SW 1271 (cell line): ENCODE data around the gene NDUFS2.

Experiments used
- DNase-seq, 2 experiments: peaks; one replicate each; lab custom pipeline; 2025; lab: John Stamatoyannopoulos, UW

The NDUFS2 gene

GRCh38 chr1:161201836-161202712 is at the start of gene NDUFS2:
TSS of gene NDUFS2 (plus strand) at chr1:161202367. CDS start at chr1:161202386, 19 bp downstream.
- DNase-seq, result peak; percentile 85 to 91

- no peak for DNase-seq
These were observed 49.0 kb upstream of the NDUFS2 start for GRCh38 chr1:161153176-161153575.

- peak; percentile 49 to 78 for DNase-seq
These were observed 48.4 kb upstream of the NDUFS2 start, which contains the start of gene UFC1 for GRCh38 chr1:161153682-161154337. TSS of gene UFC1 (plus strand) at chr1:161153978. CDS start at chr1:161153998, 20 bp downstream.

GRCh38 chr1:161157867-161158266 is 44.3 kb upstream of the NDUFS2 start:
- DNase-seq, result no peak

GRCh38 chr1:161158316-161159010 is 43.7 kb upstream of the NDUFS2 start:
- DNase-seq, result no peak

GRCh38 chr1:161159087-161159912 is 42.9 kb upstream of the NDUFS2 start, which contains the start of gene USP21:
TSS of gene USP21 (plus strand) at chr1:161159500. CDS start at chr1:161160641, 1,141 bp downstream.
- DNase-seq, result peak; percentile 48 to 81

GRCh38 chr1:161159913-161160243 is 42.3 kb upstream of the NDUFS2 start:
- DNase-seq, result no peak

GRCh38 chr1:161160671-161161145 is 41.5 kb upstream of the NDUFS2 start:
- no peak for DNase-seq

GRCh38 chr1:161161652-161162051 is 40.5 kb upstream of the NDUFS2 start:
- DNase-seq, result no peak

- DNase-seq, result no peak
These were observed 40.1 kb upstream of the NDUFS2 start for GRCh38 chr1:161162052-161162451.

- no peak for DNase-seq
These were observed 39.4 kb upstream of the NDUFS2 start for GRCh38 chr1:161162806-161163205.

GRCh38 chr1:161163793-161164192 is 38.4 kb upstream of the NDUFS2 start:
- no peak for DNase-seq

- DNase-seq, result no peak
These were observed 37.1 kb upstream of the NDUFS2 start for GRCh38 chr1:161164901-161165610.

GRCh38 chr1:161165742-161166668 is 36.2 kb upstream of the NDUFS2 start, which contains the start of gene PPOX:
TSS of gene PPOX (plus strand) at chr1:161166426. CDS start at chr1:161166848, 422 bp downstream.
- DNase-seq, result peak; percentile 88 to 93

GRCh38 chr1:161166669-161167548 is 35.3 kb upstream of the NDUFS2 start:
- no peak for DNase-seq

- no peak for DNase-seq
These were observed 33.3 kb upstream of the NDUFS2 start for GRCh38 chr1:161168906-161169305.

- no peak for DNase-seq
These were observed 31.0 kb upstream of the NDUFS2 start for GRCh38 chr1:161171191-161171590.

- no peak for DNase-seq
These were observed 30.5 kb upstream of the NDUFS2 start for GRCh38 chr1:161171696-161172095.

GRCh38 chr1:161172349-161172748 is 29.8 kb upstream of the NDUFS2 start:
- DNase-seq, result no peak
